Keratinocyte (primary cell): ENCODE results near the gene FUZ. TPM values are rescaled to one million over a fixed set of nuclear protein-coding genes. Genes with fewer than 3 reads are reported as not detected.

ENCODE experiments used
- DNase-seq: peaks from one replicate; pipeline ENCODE4 v3.0.0-alpha.2; 2011; ENCODE audit warnings: low read depth, missing footprints, low spot score
- FAIRE-seq: peaks from 2 replicates; lab custom pipeline; 2011; peaks lifted over from hg19 to GRCh38; lab: Jason Lieb, UNC
- H2AFZ ChIP-seq: 2 replicates; pipeline ENCODE4 v1.6.0; 2012; ENCODE audit warnings: low read length, control low read depth, inconsistent platforms; ENCODE audit not compliant: control insufficient read depth
- H3K27ac ChIP-seq: 2 replicates; pipeline ENCODE4 v1.5.1; 2011; ENCODE audit warnings: low read length; ENCODE audit not compliant: control insufficient read depth, insufficient read depth
- H3K27me3 ChIP-seq: 3 replicates; pipeline ENCODE4 v1.6.0; 2011; ENCODE audit warnings: low read length; ENCODE audit not compliant: control insufficient read depth, insufficient read depth; ENCODE audit errors: extremely low read depth
- H3K36me3 ChIP-seq, 2 experiments: 2 replicates in 1 of 2; 3 replicates in 1 of 2; pipeline ENCODE4 v1.5.1; 2011; ENCODE audit warnings: low read length in 2 of 2, mild to moderate bottlenecking in 1 of 2; ENCODE audit not compliant: control insufficient read depth in 2 of 2, insufficient read depth in 2 of 2; ENCODE audit errors: extremely low read depth in 1 of 2
- H3K4me1 ChIP-seq: 3 replicates; pipeline ENCODE4 v1.5.1; 2011; ENCODE audit warnings: low read length; ENCODE audit not compliant: control insufficient read depth, insufficient read depth; ENCODE audit errors: extremely low read depth
- H3K4me2 ChIP-seq: 3 replicates; pipeline ENCODE4 v1.6.0; 2011; ENCODE audit warnings: low read depth, low read length; ENCODE audit not compliant: control insufficient read depth, insufficient read depth; ENCODE audit errors: extremely low read depth
- H3K4me3 ChIP-seq, 3 experiments: fragments of 200-600 bp in 1 of 3; sonication (generic) in 1 of 3; 2 replicates in 2 of 3; 3 replicates in 1 of 3; pipeline ENCODE4 v1.5.1; 2011 to 2016; ENCODE audit warnings: low read length in 3 of 3, mild to moderate bottlenecking in 3 of 3, control low read depth in 2 of 3, inconsistent platforms in 1 of 3, low read depth in 1 of 3, mixed read lengths in 1 of 3, mixed run types in 1 of 3, moderate library complexity in 1 of 3; ENCODE audit not compliant: control insufficient read depth in 2 of 3, insufficient read depth in 2 of 3; ENCODE audit errors: extremely low read depth in 1 of 3
- H3K79me2 ChIP-seq: 2 replicates; pipeline ENCODE4 v1.6.0; 2012; ENCODE audit warnings: low read length; ENCODE audit not compliant: control insufficient read depth, insufficient read depth
- H3K9ac ChIP-seq: 3 replicates; pipeline ENCODE4 v1.6.0; 2011; ENCODE audit warnings: low read length; ENCODE audit not compliant: control insufficient read depth, insufficient read depth; ENCODE audit errors: extremely low read depth
- H3K9me1 ChIP-seq: 3 replicates; pipeline ENCODE4 v1.6.0; 2011; ENCODE audit warnings: low read length; ENCODE audit not compliant: control insufficient read depth, insufficient read depth; ENCODE audit errors: extremely low read depth
- H3K9me3 ChIP-seq: 2 replicates; pipeline ENCODE4 v1.5.1; 2012; ENCODE audit warnings: low read depth, low read length; ENCODE audit not compliant: control insufficient read depth
- H4K20me1 ChIP-seq: 3 replicates; pipeline ENCODE4 v1.6.0; 2011; ENCODE audit warnings: low read length; ENCODE audit not compliant: control insufficient read depth, insufficient read depth; ENCODE audit errors: extremely low read depth
- CTCF ChIP-seq, 3 experiments: IDR thresholded peaks in 1 of 3; conservative IDR thresholded peaks in 1 of 3; optimal IDR thresholded peaks in 1 of 3; 2 replicates in 2 of 3; 3 replicates in 1 of 3; pipeline versions ENCODE3 to v1.5.1; 2011; ENCODE audit warnings: low read length in 3 of 3, mild to moderate bottlenecking in 3 of 3, moderate library complexity in 2 of 3, control low read depth in 1 of 3, inconsistent platforms in 1 of 3; ENCODE audit not compliant: insufficient read depth in 2 of 3; ENCODE audit errors: extremely low read depth in 1 of 3
- EZH2 ChIP-seq: IDR thresholded peaks from one replicate; pipeline ENCODE4 v1.6.1; 2012; ENCODE audit warnings: inconsistent platforms, mild to moderate bottlenecking, low read length, moderate library complexity
- dilution Hi-C: fragments of 300-500 bp; cut with MboI; formaldehyde crosslinking; loops from one replicate; pipeline ENCODE4 v1.7.0; 2020; ENCODE audit warnings: low sequenced_read_pairs; ENCODE audit not compliant: extremely low pct_ligation_motif_present
- polyA plus RNA-seq, 5 experiments: library from polyadenylated mRNA; depleted of rRNA in 3 of 5; stranded (reverse) in 3 of 5; stranded (forward) in 1 of 5; unstranded in 1 of 5; fragments of >200 nt; gene quantifications; 1 replicate in 1 of 5; 2 replicates in 3 of 5; 3 replicates in 1 of 5; pipeline versions ENCODE4 v1.2.1 to v1.2.3, GENCODE V29; 2011 to 2012; ENCODE audit warnings: missing spikeins in 2 of 5, low read depth in 1 of 5, low replicate concordance in 1 of 5

Gene FUZ
- polyA plus RNA-seq, 1 donor (not counting 4 experiments of a cell fraction or from before 2014, with no cell fraction given): 3.7 TPM

DNA sequence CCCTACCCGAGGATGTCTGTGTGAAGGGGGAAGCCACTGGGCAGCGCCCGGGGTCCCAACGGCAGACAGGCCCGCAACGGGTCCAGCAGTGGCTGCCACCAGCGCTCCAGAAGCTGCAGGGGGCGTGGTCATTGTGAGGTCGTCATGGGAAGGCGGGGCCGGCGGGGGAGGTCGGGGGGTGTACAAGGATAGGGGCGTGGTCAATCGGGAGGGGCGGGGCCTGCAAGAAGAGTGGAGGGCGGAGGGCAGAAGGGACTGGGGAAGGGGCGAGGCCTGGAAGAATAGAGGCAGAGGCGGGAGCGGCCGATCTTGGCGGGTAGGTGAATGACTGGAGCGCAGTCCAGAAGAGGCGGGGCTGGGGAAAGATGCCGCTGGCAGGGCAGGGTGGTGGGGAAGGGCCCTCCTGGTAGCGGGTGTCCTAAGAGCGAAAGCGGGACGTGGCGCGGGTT lies 4.4 kb downstream of the FUZ start:
- Histone ChIP-seq H3K4me2 (peak overlapping the region; percentile 91), H3K79me2 (no peaks in the 10 kb centered on the region), H3K36me3 (peaks cover 5% of the 10 kb centered on the region in 2 experiments), H2AFZ (peak overlapping the region; percentile 80), H3K9me1 (no peaks in the 10 kb centered on the region), H3K9me3 (no peaks in the 10 kb centered on the region), H3K27ac (no peak overlapping the region), H3K27me3 (no peaks in the 10 kb centered on the region), H3K9ac (peak overlapping the region; percentile 60), H3K4me3 (peak overlapping the region; percentile 37 to 80 (median 69)), H4K20me1 (no peaks in the 10 kb centered on the region), H3K4me1 (peaks cover 16% of the 10 kb centered on the region)
- dilution Hi-C loops: no loop called here
- FAIRE-seq (no peak), DNase-seq (no peak)
- TF ChIP-seq EZH2: no peak
- TF ChIP-seq CTCF (optimal IDR thresholded peaks at IDR 0.05 in 1 of 3, IDR thresholded peaks at IDR 0.05 in 1 of 3, conservative IDR thresholded peaks at IDR 0.05 in 1 of 3; ENCODE audit: extremely low read depth in 1 of 3, insufficient read depth in 2 of 3, low read length in 3 of 3): no peak

- Histone ChIP-seq H3K9me3 (no peaks in the 10 kb centered on the region), H3K9ac (no peak overlapping the region), H3K27me3 (no peaks in the 10 kb centered on the region), H3K79me2 (no peaks in the 10 kb centered on the region), H3K4me3 (no peak overlapping the region), H3K27ac (no peak overlapping the region), H3K9me1 (no peaks in the 10 kb centered on the region), H3K36me3 (peaks cover 8 to 11% of the 10 kb centered on the region in 2 experiments), H3K4me2 (peak overlapping the region; percentile 91), H2AFZ (no peak overlapping the region), H3K4me1 (peaks cover 14% of the 10 kb centered on the region), H4K20me1 (no peaks in the 10 kb centered on the region)
- no peak for FAIRE-seq
- dilution Hi-C loops: no loop called here
- DNase-seq: no peak
- TF ChIP-seq EZH2 (no peak), CTCF (optimal IDR thresholded peaks at IDR 0.05 in 1 of 3, IDR thresholded peaks at IDR 0.05 in 1 of 3, conservative IDR thresholded peaks at IDR 0.05 in 1 of 3; ENCODE audit: extremely low read depth in 1 of 3, insufficient read depth in 2 of 3, low read length in 3 of 3) (no peak)
These were observed 5.0 kb downstream of the FUZ start for GRCh38 chr19:49807904-49808675.
